GM21529 (cell line): ENCODE results near the gene NDEL1.

Experiments used
- ATAC-seq: cut with Tn5 transposase; IDR thresholded peaks from one replicate; pipeline ENCODE4 v1.9.1; 2021; ENCODE audit not compliant: unreplicated experiment

Gene NDEL1

GRCh38 chr17:8502126-8502525, 66.4 kb downstream of the NDEL1 start:
- no peak for ATAC-seq

GRCh38 chr17:8503368-8503767, 67.7 kb downstream of the NDEL1 start:
- no peak for ATAC-seq

GRCh38 chr17:8503807-8504206, 68.1 kb downstream of the NDEL1 start:
- ATAC-seq, result no peak

- ATAC-seq, result no peak
Observed at GRCh38 chr17:8504460-8505207, 69.0 kb downstream of the NDEL1 start.

GRCh38 chr17:8506145-8506544, 70.5 kb downstream of the NDEL1 start:
- no peak for ATAC-seq

GRCh38 chr17:8514801-8515200, 79.1 kb downstream of the NDEL1 start:
- no peak for ATAC-seq
